HepG2 (cell line): ENCODE results near the gene RBM5. TPM values are rescaled to one million over a fixed set of nuclear protein-coding genes. Genes with fewer than 3 reads are reported as not detected.
A peak's percentile ranks its signal among the peaks of the same experiment; 100 is the strongest.

Source experiments
- ATAD3A ChIP-seq: sonication (generic); formaldehyde crosslinking; IDR thresholded peaks from 2 replicates; pipeline ENCODE4 v1.4.0; 2020; ENCODE audit warnings: missing genetic modification reagents
- ATF7 ChIP-seq, 2 experiments: fragments of 450-650 bp in 1 of 2; sonication (generic) in 1 of 2; formaldehyde crosslinking in 1 of 2; IDR thresholded peaks; 2 replicates each; pipeline versions ENCODE4 v1.4.0 to v1.6.1; 2016 to 2020; ENCODE audit warnings: antibody characterized with exemption in 1 of 2, mild to moderate bottlenecking in 1 of 2, missing genetic modification reagents in 1 of 2
- ATM ChIP-seq: fragments of 450-650 bp; IDR thresholded peaks from 2 replicates; pipeline ENCODE4 v1.7.1; 2017; ENCODE audit warnings: mild to moderate bottlenecking, borderline replicate concordance
- CENPT ChIP-seq: sonication (generic); formaldehyde crosslinking; IDR thresholded peaks from 2 replicates; pipeline ENCODE4 v1.8.0; 2022; ENCODE audit warnings: low read depth, mild to moderate bottlenecking, moderate library complexity, missing genetic modification reagents
- DPF2 ChIP-seq: sonication (generic); formaldehyde crosslinking; IDR thresholded peaks from 2 replicates; pipeline ENCODE4 v1.4.0; 2020; ENCODE audit warnings: mild to moderate bottlenecking, low read depth, missing genetic modification reagents, borderline replicate concordance
- HDAC1 ChIP-seq: sonication (generic); formaldehyde crosslinking; IDR thresholded peaks from 2 replicates; pipeline ENCODE4 v1.5.1; 2020; ENCODE audit warnings: mild to moderate bottlenecking, missing genetic modification reagents
- KLF11 ChIP-seq: IDR thresholded peaks from 2 replicates; pipeline ENCODE4 v1.6.1; 2016; ENCODE audit warnings: missing compliant biosample characterization
- MAZ ChIP-seq, 2 experiments: sonication (generic) in 1 of 2; formaldehyde crosslinking in 1 of 2; IDR thresholded peaks; 2 replicates each; pipeline versions ENCODE4 v1.5.0 to v1.6.1; 2012 to 2020; ENCODE audit warnings: low read depth in 2 of 2, mild to moderate bottlenecking in 2 of 2, borderline replicate concordance in 1 of 2, improper control_type of control experiment in 1 of 2, low read length in 1 of 2, missing genetic modification reagents in 1 of 2, moderate library complexity in 1 of 2
- MTF1 ChIP-seq: sonication (generic); formaldehyde crosslinking; IDR thresholded peaks from 2 replicates; pipeline ENCODE4 v1.5.0; 2020; ENCODE audit warnings: missing genetic modification reagents
- PLRG1 ChIP-seq: fragments of 450-650 bp; conservative IDR thresholded peaks from 2 replicates; pipeline ENCODE4 v1.6.1; 2016
- PRMT3 ChIP-seq: sonication (generic); formaldehyde crosslinking; IDR thresholded peaks from 2 replicates; pipeline ENCODE4 v1.8.1; 2022; ENCODE audit warnings: low read depth, mild to moderate bottlenecking, moderate library complexity, missing genetic modification reagents, borderline replicate concordance
- THYN1 ChIP-seq: sonication (generic); formaldehyde crosslinking; IDR thresholded peaks from 2 replicates; pipeline ENCODE4 v1.8.1; 2023; ENCODE audit warnings: low read depth, mild to moderate bottlenecking, moderate library complexity, missing genetic modification reagents, borderline replicate concordance
- TMF1 ChIP-seq: sonication (generic); formaldehyde crosslinking; IDR thresholded peaks from 2 replicates; pipeline ENCODE4 v1.8.1; 2022; ENCODE audit warnings: low read depth, missing genetic modification reagents
- ZC3H13 ChIP-seq: sonication (generic); formaldehyde crosslinking; IDR thresholded peaks from 2 replicates; pipeline ENCODE4 v1.8.1; 2023; ENCODE audit warnings: mild to moderate bottlenecking, missing genetic modification reagents, moderate library complexity
- ZNF550 ChIP-seq: sonication (generic); formaldehyde crosslinking; IDR thresholded peaks from 2 replicates; pipeline ENCODE4 v1.4.0; 2020; ENCODE audit warnings: mild to moderate bottlenecking, missing genetic modification reagents, borderline replicate concordance
- ZNF766 ChIP-seq: sonication (generic); formaldehyde crosslinking; IDR thresholded peaks from 2 replicates; pipeline ENCODE4 v1.5.0; 2020; ENCODE audit warnings: missing genetic modification reagents, borderline replicate concordance
- ZNF780A ChIP-seq: sonication (generic); formaldehyde crosslinking; IDR thresholded peaks from 2 replicates; pipeline ENCODE4 v1.8.0; 2022; ENCODE audit warnings: mild to moderate bottlenecking, missing genetic modification reagents, moderate library complexity
- polyA plus RNA-seq, 8 experiments: library from polyadenylated mRNA; depleted of rRNA in 3 of 8; stranded (reverse) in 7 of 8; unstranded in 1 of 8; fragments of >200 nt; fragmentation: Illumina TruSeq in 4 of 8; extraction: Trizol in 4 of 8; gene quantifications; 2 replicates each; pipeline versions ENCODE4 v1.2.1 to v1.2.3, GENCODE V29; 2011 to 2016; ENCODE audit warnings: low read depth in 4 of 8, missing spikeins in 1 of 8, mixed read lengths in 1 of 8; ENCODE audit not compliant: insufficient read depth in 1 of 8
- total RNA-seq, 5 experiments: library from RNA; depleted of rRNA; stranded (reverse); fragments of >200 nt; fragmentation: Illumina TruSeq; extraction: Trizol; gene quantifications; 2 replicates each; pipeline ENCODE4 v1.2.3, GENCODE V29; 2016; ENCODE audit warnings: low read depth in 1 of 5
- TF ChIP-seq, protein P1 (sequence below), 2 experiments: sonication (generic) in 1 of 2; formaldehyde crosslinking in 1 of 2; IDR thresholded peaks; 2 replicates each; pipeline versions ENCODE4 v1.5.1 to v1.6.1; 2011 to 2020; ENCODE audit warnings: borderline replicate concordance in 1 of 2, low read depth in 1 of 2, low read length in 1 of 2, mild to moderate bottlenecking in 1 of 2, missing genetic modification reagents in 1 of 2, moderate library complexity in 1 of 2
- TF ChIP-seq, protein P2 (sequence below): sonication (generic); formaldehyde crosslinking; IDR thresholded peaks from 2 replicates; pipeline ENCODE4 v1.5.0; 2020; ENCODE audit warnings: mild to moderate bottlenecking, missing genetic modification reagents
- TF ChIP-seq, protein P3 (sequence below): sonication (generic); formaldehyde crosslinking; IDR thresholded peaks from 2 replicates; pipeline ENCODE4 v1.4.0; 2020; ENCODE audit warnings: missing genetic modification reagents
- TF ChIP-seq, protein P4 (sequence below): IDR thresholded peaks from 2 replicates; pipeline ENCODE4 v1.6.1; 2016

The RBM5 gene
- total and polyA plus RNA-seq, 2 of the 13 experiments (the other 11 are each of a cell fraction or from before 2014, with no cell fraction given) = 106 to 204 TPM

DNA sequence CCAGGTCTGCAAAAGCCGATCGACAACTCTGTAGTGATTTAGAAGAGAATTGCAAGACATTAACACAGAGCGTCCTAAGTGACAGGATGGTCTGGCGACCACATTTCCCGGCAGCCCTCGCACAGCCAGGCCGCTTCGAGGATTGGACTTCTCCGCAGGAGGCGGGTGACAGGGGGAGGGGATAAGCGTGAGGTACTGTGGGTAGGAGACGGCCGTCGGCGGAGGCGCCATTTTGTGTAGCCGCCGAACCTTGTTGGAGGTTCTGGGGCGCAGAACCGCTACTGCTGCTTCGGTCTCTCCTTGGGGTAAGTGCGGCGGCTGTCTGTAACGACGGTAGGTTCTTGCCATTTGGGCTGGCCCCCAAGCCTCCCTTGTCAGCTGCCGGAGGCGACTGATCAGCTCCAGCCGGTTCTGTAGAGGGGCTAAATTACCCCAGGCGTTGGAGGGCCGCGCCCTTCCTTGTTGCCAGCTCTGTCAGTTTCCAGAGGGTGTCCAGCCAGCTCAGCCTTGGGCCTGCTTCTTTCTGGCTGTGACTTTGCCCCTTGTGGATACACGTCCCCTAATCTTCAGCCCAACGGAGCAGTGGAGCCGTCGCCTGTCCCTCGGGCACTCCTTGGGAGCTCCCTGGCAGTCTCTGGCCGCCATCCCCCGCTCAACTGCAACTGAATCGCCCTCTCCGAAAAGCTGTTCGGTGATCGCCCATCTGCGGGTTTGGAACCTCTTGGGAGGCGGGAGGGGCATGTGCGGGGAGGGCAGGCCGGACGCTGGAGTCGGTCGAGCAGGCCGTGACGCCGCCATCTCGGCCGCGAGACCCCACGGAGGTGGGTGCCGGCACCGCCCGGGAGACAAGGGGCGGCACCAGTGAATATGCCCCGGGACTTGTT, at the start of gene RBM5 (continued):
- TF ChIP-seq ZNF780A = no peak
- TF ChIP-seq ZNF766 = no peak
- no peak for TF ChIP-seq MAZ (IDR thresholded peaks at IDR 0.05; ENCODE audit: borderline replicate concordance, low read depth, low read length)
- no peak; the same call in 1 of the 2 replicates for TF ChIP-seq MAZ (CRISPR knock-in tag; IDR thresholded peaks at IDR 0.05; ENCODE audit: low read depth)
- TF ChIP-seq ATM = no peak
- peak; percentile 3; the same call in 1 of the 2 replicates for TF ChIP-seq HDAC1 (CRISPR knock-in tag)
- TF ChIP-seq CENPT (CRISPR knock-in tag) = no peak
- no peak for TF ChIP-seq ZNF550 (CRISPR knock-in tag)
- TF ChIP-seq, protein P1, sequence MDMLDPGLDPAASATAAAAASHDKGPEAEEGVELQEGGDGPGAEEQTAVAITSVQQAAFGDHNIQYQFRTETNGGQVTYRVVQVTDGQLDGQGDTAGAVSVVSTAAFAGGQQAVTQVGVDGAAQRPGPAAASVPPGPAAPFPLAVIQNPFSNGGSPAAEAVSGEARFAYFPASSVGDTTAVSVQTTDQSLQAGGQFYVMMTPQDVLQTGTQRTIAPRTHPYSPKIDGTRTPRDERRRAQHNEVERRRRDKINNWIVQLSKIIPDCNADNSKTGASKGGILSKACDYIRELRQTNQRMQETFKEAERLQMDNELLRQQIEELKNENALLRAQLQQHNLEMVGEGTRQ (IDR thresholded peaks at IDR 0.05; ENCODE audit: low read depth, low read length) = no peak
- TF ChIP-seq, protein P1 (CRISPR knock-in tag; IDR thresholded peaks at IDR 0.05; ENCODE audit: borderline replicate concordance) = 0 out of 2 replicates have a peak, but pooled peaks have one; percentile 41
- TF ChIP-seq TMF1 = no peak
- no peak for TF ChIP-seq THYN1 (CRISPR knock-in tag)
- TF ChIP-seq, protein P2, sequence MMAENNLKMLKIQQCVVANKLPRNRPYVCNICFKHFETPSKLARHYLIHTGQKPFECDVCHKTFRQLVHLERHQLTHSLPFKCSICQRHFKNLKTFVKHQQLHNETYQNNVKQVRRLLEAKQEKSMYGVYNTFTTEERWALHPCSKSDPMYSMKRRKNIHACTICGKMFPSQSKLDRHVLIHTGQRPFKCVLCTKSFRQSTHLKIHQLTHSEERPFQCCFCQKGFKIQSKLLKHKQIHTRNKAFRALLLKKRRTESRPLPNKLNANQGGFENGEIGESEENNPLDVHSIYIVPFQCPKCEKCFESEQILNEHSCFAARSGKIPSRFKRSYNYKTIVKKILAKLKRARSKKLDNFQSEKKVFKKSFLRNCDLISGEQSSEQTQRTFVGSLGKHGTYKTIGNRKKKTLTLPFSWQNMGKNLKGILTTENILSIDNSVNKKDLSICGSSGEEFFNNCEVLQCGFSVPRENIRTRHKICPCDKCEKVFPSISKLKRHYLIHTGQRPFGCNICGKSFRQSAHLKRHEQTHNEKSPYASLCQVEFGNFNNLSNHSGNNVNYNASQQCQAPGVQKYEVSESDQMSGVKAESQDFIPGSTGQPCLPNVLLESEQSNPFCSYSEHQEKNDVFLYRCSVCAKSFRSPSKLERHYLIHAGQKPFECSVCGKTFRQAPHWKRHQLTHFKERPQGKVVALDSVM (CRISPR knock-in tag) = peak; percentile 94
- TF ChIP-seq ATAD3A (CRISPR knock-in tag) = no peak
- no peak for TF ChIP-seq DPF2 (CRISPR knock-in tag)
- TF ChIP-seq PRMT3 = no peak
- TF ChIP-seq ZC3H13 (CRISPR knock-in tag) = no peak
- 0 out of 2 replicates have a peak, but pooled peaks have one; percentile 14 for TF ChIP-seq MTF1
- TF ChIP-seq KLF11 (CRISPR knock-in tag) = 0 out of 2 replicates have a peak, but pooled peaks have one; percentile 36
- TF ChIP-seq, protein P3, sequence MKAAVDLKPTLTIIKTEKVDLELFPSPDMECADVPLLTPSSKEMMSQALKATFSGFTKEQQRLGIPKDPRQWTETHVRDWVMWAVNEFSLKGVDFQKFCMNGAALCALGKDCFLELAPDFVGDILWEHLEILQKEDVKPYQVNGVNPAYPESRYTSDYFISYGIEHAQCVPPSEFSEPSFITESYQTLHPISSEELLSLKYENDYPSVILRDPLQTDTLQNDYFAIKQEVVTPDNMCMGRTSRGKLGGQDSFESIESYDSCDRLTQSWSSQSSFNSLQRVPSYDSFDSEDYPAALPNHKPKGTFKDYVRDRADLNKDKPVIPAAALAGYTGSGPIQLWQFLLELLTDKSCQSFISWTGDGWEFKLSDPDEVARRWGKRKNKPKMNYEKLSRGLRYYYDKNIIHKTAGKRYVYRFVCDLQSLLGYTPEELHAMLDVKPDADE (CRISPR knock-in tag) = no peak
- TF ChIP-seq PLRG1 = no peak
- TF ChIP-seq ATF7 (IDR thresholded peaks at IDR 0.05) = no peak
- no peak for TF ChIP-seq ATF7 (CRISPR knock-in tag; IDR thresholded peaks at IDR 0.05)
- TF ChIP-seq, protein P4, sequence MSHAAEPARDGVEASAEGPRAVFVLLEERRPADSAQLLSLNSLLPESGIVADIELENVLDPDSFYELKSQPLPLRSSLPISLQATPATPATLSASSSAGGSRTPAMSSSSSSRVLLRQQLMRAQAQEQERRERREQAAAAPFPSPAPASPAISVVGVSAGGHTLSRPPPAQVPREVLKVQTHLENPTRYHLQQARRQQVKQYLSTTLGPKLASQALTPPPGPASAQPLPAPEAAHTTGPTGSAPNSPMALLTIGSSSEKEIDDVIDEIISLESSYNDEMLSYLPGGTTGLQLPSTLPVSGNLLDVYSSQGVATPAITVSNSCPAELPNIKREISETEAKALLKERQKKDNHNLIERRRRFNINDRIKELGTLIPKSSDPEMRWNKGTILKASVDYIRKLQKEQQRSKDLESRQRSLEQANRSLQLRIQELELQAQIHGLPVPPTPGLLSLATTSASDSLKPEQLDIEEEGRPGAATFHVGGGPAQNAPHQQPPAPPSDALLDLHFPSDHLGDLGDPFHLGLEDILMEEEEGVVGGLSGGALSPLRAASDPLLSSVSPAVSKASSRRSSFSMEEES (CRISPR knock-in tag) = no peak; the same call in 1 of the 2 replicates
